HG02884 (cell line): ENCODE data around the gene TTLL13.
"Not testable (repeated sequence)": the region's sequence is repeated elsewhere in the genome, so short reads cannot be mapped to it uniquely, and the experiment has no call there.

Experiments
- ATAC-seq: cut with Tn5 transposase; IDR thresholded peaks from one replicate; pipeline ENCODE4 v1.9.1; 2021; ENCODE audit warnings: mild to moderate bottlenecking, moderate library complexity; ENCODE audit not compliant: unreplicated experiment

TTLL13 gene

GRCh38 chr15:90233387-90234095 lies 15.8 kb upstream of the TTLL13 start, which contains the start of gene CIB1:
Gene CIB1, minus strand, starts transcription at chr15:90233941. Its CDS starts 56 bp downstream, at chr15:90233885.
- peak; percentile 90 for ATAC-seq

- ATAC-seq, result peak; percentile 65
Observed at GRCh38 chr15:90234096-90234988, 15.0 kb upstream of the TTLL13 start, which contains the start of gene GDPGP1. Gene GDPGP1, plus strand, starts transcription at chr15:90234209. Its CDS starts 6,700 bp downstream, at chr15:90240909.

- ATAC-seq, result no peak
Observed at GRCh38 chr15:90239371-90239770, 10.0 kb upstream of the TTLL13 start.

- no peak for ATAC-seq
Observed at GRCh38 chr15:90240856-90241255, 8.5 kb upstream of the TTLL13 start.

GRCh38 chr15:90241343-90242192 lies 7.8 kb upstream of the TTLL13 start:
- ATAC-seq, result no peak

- no peak for ATAC-seq
Observed at GRCh38 chr15:90243943-90244639, 5.3 kb upstream of the TTLL13 start.

- ATAC-seq, result no peak
Observed at GRCh38 chr15:90248789-90249202, 560 bp upstream of the TTLL13 start.

GRCh38 chr15:90257776-90258175 lies 8.4 kb downstream of the TTLL13 start:
- ATAC-seq, result no peak

GRCh38 chr15:90259524-90259923 lies 10.2 kb downstream of the TTLL13 start:
- peak; percentile 59 for ATAC-seq

GRCh38 chr15:90260731-90261130 lies 11.4 kb downstream of the TTLL13 start:
- ATAC-seq, result not testable (repeated sequence)

GRCh38 chr15:90261811-90262210 lies 12.5 kb downstream of the TTLL13 start:
- ATAC-seq, result no peak

- ATAC-seq, result no peak
Observed at GRCh38 chr15:90262426-90262825, 13.1 kb downstream of the TTLL13 start.

GRCh38 chr15:90264671-90265070 lies 15.3 kb downstream of the TTLL13 start:
- ATAC-seq, result no peak

GRCh38 chr15:90265271-90266060 lies 16.1 kb downstream of the TTLL13 start, which contains the start of gene NGRN:
Gene NGRN, plus strand, starts transcription at chr15:90265672. Its CDS starts 41 bp downstream, at chr15:90265713.
- peak; percentile 94 for ATAC-seq

GRCh38 chr15:90266061-90266431 lies 16.7 kb downstream of the TTLL13 start:
- peak; percentile 12 for ATAC-seq

- ATAC-seq, result no peak
Observed at GRCh38 chr15:90266485-90266884, 17.1 kb downstream of the TTLL13 start.

- ATAC-seq, result no peak
Observed at GRCh38 chr15:90268415-90268814, 19.1 kb downstream of the TTLL13 start.

GRCh38 chr15:90270502-90271150 lies 21.3 kb downstream of the TTLL13 start:
- no peak for ATAC-seq
